HG02973 (cell line): ENCODE results near the gene CLINT1.
"Not testable (repeated sequence)": the region's sequence is repeated elsewhere in the genome, so short reads cannot be mapped to it uniquely, and the experiment has no call there.

Experiments used
- ATAC-seq: cut with Tn5 transposase; IDR thresholded peaks from one replicate; pipeline ENCODE4 v1.9.1; 2021; ENCODE audit warnings: moderate library complexity; ENCODE audit not compliant: unreplicated experiment

The CLINT1 gene

DNA sequence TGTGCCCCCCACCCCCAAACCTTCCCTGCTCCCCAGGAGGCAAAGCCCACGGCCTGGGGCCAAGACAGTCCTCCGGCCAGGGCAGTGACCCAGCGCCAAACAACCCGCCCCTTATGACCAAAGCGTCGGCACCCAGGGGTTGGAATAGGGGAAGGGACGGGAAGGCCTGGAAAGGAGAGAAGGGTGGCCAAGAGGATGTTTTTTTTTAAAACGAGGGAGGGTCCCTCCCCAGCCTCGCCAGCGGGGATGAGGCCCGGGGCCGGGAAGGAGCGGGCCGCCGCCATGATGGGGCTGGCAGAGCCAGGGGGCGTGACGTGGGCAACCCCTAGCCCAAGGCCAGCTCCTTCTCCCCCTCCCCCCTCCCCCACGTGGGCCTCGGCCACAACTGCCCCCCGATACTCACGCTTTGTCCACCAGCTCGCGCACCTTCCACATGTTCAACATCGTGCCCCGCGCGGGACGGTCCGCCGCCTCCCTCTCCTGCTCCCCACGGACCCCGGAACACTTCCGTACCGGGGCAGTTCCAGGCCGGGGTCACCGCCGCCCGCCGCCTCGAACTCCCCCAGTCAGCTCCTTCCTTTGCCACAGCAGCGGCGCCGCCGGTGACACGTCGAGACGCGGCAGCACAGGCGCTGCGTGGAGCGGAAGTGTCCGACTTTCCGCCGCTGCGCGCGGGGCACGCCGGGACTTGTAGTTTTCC lies at the start of gene CLINT1:
Gene CLINT1, minus strand, starts transcription at position 619 of the 700 bp plus-strand sequence. Its CDS starts 175 bp downstream, at position 444.
- peak; percentile 46 for ATAC-seq

DNA sequence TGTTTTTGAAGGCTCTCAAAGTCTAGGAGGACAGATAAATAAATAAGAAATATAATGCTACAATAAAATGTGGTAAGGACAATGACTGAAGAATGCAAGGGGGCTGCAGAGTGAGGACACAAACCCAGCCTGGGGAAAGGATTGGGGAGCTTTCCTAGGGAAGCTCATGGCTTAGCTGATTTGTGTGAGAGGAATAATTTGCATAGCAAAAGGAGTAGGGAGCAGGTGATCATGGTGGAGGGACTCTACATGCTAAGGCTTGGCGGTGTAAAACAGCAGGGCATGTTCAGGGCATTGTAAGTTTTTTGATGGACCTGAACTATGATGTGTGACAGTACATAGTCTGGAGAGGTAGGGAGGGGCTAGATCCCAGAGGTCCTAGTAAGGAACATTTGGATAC lies 49.5 kb upstream of the CLINT1 start:
- no peak for ATAC-seq

GRCh38 chr5:157907479-157907878 lies 48.5 kb upstream of the CLINT1 start:
- no peak for ATAC-seq

- ATAC-seq, result no peak
Observed at GRCh38 chr5:157903117-157903450, 44.1 kb upstream of the CLINT1 start.

- no peak for ATAC-seq
Observed at GRCh38 chr5:157902449-157903116, 43.6 kb upstream of the CLINT1 start.

DNA sequence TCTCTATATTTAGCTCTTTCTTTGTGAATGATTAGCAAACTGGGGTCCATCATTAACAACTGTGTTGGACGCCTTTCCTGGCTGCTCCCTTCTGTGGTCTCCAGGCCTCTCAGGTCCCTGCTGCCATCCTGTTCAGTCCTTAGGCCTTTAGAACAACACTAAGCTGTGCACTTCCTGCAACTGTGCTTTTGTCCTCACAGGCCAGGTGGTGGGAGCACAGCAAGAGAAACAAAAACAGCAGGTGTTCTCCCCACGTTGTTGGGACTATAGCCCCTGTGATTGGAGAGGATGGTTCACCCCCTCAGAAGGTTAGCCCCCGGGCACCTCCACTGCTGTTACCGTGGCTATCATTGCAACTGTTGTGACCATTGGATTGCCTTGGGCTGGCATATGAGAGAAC lies 41.7 kb upstream of the CLINT1 start:
- no peak for ATAC-seq

DNA sequence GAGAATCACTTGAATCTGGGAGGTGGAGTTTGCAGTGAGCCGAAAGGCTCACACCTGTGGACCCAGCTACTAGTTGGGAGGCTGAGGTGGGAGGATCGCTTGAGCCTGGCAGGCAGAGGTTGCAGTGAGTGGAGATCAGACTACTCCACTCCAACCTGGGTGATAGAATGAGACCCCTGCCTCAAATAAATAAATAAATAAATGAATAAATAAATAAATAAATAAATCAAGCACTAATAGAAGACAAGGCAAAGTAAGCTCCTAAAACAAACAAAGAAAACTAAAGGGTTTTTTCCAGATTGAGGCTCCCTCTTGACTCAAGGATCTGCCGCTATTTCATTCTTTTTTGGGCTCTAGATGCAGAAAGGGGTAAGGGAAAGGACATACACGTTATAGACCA lies 34.7 kb upstream of the CLINT1 start:
- ATAC-seq, result no peak

- no peak for ATAC-seq
Observed at GRCh38 chr5:157892974-157893373, 34.0 kb upstream of the CLINT1 start.

GRCh38 chr5:157890836-157891597 lies 32.1 kb upstream of the CLINT1 start:
- no peak for ATAC-seq

DNA sequence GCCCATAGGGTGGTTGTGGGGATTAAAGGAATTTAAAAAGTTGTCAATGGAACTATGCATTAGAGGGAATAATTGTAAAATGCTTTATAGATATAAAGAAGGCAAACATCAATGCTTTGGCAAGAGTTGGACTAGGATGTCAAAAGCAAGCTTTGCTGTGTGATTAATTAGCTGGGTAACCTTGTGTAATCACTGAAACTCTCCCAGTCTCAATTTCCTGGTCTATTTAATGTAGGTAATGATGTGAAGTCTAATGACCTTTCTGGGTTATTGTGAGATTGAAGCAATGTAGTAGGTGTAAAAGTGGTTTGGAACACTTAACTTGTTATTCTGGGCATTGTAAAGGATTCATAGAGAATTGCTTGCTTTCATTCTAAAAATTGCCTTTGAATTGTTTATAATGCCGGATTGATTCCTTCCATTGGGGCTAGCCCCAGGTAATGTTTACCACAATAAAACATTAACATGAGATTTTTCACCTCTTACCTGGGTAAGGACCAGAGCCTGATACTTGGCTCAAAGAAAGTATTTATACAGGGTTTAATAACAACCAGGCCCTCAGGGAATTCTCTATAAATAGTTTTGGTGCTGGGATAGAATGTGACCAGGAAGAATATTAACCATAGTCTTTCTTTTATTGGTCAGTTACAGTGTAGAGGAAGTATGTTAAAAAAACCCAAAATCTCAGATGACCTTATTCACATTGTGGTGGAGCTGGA lies 30.0 kb upstream of the CLINT1 start:
- ATAC-seq, result no peak

DNA sequence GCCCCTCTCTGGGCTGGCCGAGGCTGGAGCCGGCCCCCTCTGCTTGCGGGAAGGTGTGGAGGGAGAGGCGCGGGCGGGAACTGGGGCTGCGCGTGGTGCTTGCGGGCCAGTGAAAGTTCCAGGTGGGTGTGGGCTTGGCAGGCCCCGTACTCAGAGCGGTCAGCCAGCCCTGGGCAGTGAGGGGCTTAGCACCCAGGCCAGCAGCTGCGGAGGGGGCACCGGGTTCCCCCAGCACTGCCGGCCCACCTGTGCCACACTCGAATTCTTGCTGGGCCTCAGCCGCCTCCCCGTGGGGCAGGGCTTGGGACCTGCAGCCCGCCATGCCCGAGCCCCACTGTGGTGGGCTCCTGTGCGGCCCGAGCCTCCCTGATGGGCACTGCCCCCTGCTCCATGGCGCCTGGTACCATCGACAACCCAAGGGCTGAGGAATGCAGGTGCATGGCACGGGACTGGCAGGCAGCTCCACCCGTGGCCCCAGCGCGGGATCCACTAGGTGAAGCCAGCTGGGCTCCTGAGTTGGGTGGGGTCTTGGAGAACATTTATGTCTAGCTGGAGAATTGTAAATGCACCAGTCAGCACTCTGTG lies 27.9 kb upstream of the CLINT1 start:
- ATAC-seq, result no peak

- ATAC-seq, result not testable (repeated sequence)
Observed at GRCh38 chr5:157885051-157885450, 26.1 kb upstream of the CLINT1 start.

DNA sequence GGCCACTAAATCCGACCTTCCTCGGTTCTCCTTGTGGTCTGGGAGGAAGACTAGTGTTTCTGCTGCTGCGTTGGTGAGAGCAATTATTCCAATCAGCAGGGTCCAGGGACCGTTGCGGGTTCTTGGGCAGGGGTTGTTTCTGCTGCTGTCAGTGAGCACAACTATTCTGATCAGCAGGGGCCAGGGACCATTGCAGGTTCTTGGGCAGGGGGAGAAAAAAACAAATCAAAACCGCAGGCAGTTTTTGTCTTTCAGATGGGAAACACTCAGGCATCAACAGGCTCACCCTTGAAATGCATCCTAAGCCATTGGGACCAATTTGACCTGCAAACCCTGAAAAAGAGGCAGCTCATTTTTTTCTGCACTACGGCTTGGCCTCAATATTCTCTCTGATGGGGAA lies 22.6 kb upstream of the CLINT1 start:
- not testable (repeated sequence) for ATAC-seq

DNA sequence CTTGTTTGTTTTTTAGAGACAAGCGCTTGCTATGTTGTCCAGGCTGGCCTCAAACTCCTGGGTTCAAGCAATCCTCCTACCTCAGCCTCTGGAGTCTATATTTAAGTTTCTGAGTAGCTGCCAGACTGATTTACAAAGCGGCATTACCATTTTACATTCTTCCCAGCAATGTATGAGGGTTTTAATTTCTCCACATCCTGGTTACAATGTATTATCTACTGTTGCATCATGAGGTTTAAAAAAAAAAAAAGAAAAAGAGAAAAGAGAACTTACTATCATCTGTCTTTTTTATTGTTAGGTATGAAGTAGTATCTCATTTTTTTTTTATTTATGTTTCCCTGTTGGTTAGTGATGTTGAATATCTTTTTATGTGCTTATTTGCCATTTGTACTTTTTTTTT lies 18.9 kb upstream of the CLINT1 start:
- no peak for ATAC-seq

GRCh38 chr5:157874861-157875260 lies 15.9 kb upstream of the CLINT1 start:
- no peak for ATAC-seq

- no peak for ATAC-seq
Observed at GRCh38 chr5:157870837-157871834, 12.2 kb upstream of the CLINT1 start.

DNA sequence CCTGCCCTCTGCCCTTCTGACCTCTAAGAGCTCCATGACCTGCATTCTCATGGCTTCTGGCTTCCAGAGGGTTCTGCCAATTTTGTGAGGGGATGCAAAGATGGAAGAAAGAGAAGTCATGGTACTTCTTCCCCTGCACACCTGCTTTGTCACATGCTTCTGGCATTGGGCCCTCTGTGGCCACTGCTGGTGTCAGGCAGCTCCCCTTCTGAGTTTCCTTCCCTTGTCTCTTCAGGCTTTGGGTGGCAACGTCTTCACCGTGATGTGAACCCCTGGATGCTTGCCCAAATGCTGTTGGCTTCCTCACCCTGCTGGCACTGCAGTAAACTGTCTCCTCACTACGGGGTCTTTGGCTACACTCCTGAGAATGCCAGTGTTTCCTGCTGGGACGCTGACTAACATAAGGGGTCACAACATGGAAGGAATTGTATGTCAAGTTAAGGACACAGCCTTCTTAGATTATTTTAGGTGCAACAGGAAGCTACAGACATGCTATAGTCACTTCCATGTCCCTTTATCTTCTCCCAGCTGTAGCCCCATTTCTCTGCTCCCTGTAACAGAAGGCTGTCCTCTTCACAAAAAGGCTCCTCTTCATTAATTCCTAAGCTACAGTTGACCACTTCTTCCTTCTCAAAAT lies 8.9 kb upstream of the CLINT1 start:
- ATAC-seq, result no peak

GRCh38 chr5:157866536-157866935 lies 7.6 kb upstream of the CLINT1 start:
- ATAC-seq, result no peak

DNA sequence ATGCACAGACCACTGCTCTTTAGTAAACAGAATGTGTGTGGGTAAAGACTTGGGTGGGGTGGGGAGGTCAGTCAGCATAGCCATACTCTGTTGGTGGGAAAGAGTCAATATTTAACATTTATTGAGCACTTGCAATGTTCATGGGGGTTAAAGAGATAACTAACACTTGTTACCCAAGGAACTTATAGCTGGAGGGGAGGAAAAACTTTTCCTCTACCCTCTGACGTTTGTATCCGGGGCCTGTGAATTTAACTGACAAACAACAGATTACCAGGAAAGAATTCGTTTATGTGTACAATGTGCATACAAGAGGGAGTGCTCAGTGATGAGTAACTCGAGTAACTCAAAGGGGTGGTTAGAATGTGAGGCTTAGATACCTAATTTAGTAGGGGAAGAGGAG lies 6.8 kb upstream of the CLINT1 start:
- no peak for ATAC-seq
